GM19467 (cell line): Measurements from ENCODE around the gene ARAP1.

Experiments used
- ATAC-seq: cut with Tn5 transposase; IDR thresholded peaks from one replicate; pipeline ENCODE4 v1.9.1; 2021; ENCODE audit warnings: mild to moderate bottlenecking, moderate library complexity; ENCODE audit not compliant: unreplicated experiment

ARAP1 gene

DNA sequence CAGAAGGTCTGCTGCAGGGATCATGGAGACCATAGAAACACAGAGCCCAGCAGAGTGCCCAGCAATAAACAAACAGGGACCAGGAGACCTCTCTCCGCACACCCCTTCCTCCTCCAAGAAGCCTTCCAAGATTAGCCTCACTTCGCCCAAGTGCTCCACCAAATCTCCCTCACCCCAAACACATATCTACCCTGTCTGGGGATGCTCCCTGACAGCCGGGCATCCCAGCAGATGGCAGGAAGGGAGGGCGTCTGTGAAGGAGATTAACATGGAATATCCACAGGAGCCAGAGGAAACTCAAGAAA, 26.5 kb downstream of the ARAP1 start:
- no peak for ATAC-seq

DNA sequence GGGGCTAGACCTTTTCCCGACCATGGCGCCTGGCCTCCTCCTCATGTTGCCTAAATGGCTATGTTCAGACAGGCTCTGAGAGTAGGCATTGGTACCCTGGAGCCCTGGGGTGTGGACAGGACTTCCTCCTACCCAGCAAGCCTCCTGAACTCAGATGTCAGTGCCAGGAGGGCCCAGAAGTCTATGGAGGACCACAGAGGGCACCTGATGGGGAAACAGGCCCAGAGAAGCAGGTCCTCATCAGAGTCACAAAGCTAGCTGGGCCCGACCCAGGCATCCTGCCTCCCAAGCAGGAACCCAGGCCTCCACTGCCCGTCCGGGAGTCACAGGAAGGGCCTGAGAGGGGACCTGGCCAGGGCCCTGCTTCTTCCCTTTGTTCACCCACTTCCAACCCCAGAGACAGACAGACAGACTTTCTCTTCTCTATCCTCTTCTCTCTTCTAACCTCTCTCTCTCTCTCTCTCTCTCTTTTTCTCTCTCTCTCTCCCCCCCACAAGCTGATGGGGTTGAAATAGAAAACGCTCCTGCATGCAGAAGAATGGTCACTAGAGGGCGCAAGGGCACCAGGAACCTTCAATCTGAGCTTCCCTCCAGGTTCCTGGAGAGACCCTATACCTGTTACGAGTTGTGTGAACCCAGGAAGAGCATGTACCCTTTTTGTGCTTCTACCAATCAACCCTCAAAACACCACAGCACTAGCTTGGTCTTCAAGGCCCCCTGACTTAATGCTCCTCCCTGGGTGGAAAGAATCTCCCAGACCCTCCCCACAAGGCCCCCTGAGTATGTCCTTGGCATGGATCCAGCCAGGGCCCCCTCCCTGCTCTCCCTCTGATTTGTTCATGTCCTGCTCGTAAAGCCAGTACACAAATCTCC, 27.1 kb downstream of the ARAP1 start:
- no peak for ATAC-seq

DNA sequence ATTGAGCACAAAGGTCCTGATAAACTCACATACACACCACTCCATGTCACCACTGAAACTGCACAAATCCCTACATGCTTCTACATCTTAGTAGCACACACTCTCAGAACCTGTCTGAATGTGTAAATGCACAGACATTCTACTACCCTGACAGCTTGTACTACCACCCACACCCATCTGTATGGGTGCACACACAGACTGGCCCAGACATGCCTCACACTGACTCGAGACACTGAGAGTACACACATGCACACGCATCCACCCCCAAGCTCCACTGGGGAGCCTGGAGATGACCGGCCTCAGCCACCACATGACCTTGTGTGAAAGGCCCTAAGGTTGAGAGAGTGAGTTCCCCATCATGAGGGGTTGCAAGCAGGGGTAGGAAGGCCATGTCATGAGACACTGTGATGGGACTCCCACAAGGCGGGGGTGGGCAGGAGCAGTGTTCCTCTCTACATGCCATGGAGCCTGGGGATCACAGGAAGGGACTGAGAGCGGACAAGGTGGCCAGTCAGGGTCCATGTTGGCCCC, 28.1 kb downstream of the ARAP1 start:
- no peak for ATAC-seq

DNA sequence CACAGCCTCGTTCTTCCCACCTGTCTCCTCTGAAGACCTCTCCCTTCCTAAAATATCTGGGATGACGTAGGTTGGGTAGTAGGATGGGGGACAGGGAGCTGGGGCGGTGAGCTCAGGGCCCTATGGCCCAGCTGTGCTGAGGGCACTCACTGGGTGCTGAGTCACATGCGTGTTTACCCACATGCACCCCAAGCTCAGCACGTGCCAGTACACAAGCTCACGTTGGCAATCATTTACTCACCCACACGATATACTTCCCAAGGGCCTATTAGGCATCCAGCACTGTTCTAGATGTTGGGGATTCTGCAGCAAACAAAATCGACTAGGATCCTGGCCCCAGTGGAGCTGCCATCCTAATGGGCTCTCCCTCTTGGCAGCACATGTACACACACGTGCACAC, 28.7 kb downstream of the ARAP1 start:
- no peak for ATAC-seq

DNA sequence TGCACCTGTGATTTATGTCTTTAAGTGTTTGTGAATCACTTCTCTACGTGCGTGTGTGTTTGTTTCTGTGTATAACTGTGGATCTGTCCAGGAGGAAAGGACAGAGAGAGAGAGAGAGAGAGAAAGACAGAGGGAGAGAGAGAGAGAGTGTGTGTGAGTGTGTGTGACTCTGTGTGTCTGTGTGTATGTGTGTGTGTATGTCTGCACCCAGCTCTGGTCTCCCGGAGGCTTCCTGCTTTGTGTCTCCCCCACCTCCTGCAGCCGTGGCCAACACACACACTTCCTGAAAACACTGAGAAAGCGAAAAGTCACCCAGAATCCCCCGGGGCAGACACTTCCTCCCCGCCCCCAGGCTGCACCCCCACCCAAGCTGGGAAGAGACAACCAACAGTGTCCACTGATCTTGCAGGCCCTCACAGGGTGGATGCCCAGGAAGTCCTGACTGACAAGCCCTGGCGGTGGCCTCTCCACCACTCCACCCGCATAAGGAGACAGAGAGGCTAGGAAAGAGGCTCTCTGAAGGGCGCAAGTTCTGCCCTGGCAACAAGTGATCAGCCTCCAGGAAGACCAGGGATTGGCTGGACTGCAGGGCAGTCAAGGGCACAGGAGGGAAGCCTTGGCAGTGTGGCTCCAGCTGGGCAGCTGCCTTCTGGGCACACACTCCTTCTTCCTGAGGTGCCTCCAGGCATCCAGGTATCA, 30.0 kb downstream of the ARAP1 start:
- peak; percentile 74 for ATAC-seq

DNA sequence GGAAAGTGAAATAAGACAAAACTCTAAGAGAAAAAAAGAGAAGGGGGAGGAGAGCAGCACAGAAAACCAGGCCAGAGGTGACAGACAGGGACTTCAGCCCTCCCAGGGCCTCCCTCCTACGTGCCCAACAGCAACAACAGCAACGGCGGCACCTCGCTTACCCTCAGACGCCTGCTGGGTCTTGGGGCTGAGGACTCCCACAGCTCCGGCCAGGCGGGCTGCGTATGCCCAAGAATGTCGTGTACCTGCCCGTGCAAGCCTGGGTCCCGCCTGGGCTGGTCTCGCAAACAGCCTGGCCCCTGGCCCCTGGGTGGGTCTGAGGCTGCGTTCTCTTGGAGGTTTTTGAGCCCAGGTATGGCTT, 30.5 kb downstream of the ARAP1 start:
- no peak for ATAC-seq

DNA sequence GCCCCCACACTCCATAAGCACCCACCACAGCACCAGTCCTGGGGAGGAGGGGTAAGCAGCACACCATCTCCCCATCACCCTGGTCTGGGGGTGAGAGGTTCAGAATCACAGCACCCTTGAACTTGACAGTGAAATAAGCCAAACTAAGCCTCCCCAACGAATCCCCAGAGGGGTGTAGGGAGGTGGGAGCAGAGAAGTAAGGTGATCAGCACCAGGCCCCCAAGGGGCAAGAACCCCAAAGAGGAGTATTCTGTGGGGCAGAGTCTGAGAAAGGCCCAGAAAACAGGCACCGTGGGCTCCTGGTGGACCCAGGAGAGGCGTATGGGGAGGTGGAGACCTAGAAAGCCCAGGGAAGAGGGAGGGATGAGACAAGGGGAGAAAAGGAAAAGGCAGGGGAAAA, 30.9 kb downstream of the ARAP1 start:
- no peak for ATAC-seq

DNA sequence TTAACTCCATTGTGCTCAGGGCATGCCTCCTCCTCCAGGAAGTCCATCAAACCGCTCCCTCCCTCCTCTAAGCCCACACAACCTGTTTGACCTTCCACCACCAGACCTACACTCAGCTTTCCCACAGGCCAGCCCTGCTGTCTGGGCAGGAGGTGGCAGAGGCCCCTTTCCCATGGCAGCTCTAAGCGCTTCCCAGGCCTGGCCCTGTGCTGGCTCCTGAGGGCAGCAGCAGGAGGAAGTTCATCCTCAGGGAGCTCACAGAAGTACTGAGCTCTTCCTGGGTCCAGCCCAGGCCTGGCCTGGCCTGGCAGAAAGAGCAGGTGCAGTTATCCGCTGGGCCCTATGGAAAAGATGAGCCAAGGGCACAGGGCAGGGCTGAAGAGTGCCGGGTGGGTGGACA, 31.4 kb downstream of the ARAP1 start:
- ATAC-seq, result no peak

DNA sequence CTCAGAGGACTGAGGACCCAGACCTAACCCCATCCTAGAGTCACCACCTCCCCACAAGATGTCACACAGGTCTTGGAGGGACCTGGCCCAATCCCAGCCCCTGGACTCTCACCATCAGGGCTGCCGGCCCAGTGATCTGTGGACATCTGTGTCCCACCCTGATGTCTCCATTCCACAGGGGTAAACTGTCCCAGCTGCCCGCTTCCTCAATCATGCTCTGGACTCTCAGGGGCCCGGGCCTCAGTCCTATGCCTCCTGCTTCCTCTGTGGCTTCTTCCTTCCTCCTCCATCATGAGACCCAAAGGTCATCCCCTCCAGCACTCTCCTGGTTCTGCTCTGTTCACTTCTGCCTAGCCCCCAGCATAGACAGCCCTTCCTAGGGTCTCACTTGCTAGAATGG, 32.2 kb downstream of the ARAP1 start:
- no peak for ATAC-seq

DNA sequence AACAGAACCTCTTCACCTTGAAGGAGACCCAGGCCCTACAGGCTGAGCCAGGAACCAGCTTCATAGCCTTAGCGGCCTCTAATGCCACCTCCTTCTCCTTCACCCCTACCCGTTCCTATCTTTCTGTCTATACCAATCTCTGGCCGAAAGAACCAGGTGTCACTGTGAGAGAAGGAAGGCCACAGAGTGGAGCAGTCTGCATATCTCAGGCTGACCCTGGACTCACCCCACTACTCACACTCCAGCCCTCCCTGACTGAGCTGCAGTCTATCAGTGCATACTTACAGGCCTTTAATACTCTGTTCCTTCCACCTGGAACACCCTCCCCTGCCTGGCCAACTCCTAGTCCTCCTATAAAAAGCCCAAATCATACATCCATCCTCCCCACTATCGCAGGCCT, 32.7 kb downstream of the ARAP1 start:
- no peak for ATAC-seq

DNA sequence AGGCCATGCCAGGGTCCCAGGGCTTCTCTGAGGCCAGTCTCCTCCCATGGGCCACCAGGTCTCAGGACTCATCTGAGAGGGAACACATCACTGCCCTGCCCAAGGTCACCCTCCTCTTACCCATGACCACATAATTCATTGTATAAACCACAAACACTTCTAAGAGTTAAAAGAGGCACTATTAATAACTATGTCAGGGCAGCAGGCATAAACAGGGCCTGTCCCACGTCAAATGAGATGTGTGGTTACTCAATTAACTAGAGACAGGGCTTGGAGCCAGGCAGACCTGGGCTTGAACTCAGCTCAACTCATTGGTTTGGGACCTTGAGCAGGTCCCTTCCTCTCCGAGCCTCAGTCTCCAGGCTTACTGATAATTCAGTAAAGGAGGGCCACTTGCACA, 33.1 kb downstream of the ARAP1 start:
- no peak for ATAC-seq

DNA sequence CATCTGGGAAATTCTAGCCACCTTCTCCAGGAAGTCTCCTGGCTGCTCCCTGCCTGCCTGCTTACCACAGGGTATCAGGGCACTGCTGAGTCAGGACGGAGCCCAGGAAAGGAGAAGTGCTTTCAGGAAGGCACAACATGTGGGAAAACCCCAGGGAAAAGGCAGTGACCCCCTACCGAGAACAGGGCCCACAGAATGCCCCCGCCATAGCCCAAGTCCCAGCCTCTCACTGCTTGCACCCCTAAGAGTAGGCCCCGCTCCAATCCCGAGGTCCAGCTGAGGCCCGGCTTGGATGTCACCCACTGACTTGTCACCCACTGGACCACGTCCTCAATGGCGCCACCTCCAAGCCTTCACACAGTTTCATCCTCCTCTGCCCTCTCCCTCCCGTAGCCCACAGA, 34.1 kb downstream of the ARAP1 start:
- no peak for ATAC-seq

DNA sequence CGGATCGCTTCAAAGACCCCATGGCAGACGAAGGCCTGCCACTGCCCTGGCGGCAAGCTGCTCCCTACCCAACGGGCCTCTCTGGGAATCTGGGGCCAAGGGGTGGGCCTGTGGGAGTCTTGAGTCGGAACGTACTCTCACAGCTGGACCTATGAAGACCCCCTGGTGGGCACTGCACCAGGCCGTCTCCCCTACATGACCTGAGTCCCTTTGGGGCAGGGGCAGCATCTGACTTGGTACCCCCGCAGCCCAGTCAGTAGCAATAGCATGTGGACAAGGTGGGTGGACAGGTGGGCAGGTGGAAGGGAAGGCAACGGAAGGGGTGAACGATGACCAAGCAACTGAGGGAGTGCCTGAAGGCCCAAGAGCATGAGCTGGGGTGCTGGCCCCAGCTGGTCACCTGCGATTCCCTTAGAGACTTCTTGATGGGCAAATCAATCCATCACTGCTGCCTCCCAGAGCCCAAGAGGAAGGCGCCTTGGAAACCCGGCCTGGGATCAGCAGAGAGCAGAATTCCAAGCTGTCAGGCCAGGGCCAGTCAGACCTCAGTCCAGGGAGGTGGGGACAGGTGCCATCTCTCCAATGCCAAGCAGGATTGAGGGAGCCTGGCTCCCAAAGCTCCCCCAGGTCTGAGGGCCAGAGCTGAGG, 35.3 kb downstream of the ARAP1 start:
- ATAC-seq, result no peak

DNA sequence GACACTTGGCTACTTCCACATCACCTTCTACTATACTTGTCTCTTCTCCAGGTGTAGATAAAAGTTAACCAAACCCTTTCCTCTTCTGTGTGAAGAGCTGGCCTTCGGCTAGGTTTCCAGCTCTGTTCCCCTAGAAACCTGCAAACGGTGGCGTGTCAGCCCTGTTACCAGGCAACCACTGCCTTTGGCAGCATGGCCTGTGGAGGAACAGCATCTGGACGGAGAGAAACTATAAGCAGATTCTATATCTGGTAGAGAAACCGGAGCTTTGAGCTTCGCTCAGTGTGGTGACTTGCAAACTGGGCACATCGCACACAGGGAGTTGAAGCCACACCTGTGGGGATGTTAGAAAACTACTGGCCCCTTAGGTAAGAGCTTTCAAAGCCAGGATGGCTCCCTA, 35.9 kb downstream of the ARAP1 start:
- ATAC-seq, result no peak

DNA sequence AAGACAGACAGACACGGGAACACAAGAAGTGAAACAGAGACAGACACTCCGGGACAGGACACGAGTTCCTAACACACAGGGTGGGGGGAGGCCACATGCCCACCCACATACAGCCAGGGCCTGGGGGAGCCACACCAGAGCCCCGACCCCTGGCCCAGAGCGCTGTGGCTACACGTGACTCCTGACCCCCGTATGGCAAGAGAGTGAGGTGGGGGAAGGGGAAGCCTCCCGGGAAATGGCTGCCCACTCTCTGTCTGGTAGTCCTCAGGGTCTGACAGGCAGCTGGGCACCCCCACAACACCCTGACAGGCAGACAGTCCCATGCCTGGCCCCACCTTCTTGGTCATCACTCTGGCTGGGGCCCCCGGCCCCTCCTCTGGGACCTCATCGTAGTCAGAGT, 39.4 kb downstream of the ARAP1 start:
- ATAC-seq, result no peak

DNA sequence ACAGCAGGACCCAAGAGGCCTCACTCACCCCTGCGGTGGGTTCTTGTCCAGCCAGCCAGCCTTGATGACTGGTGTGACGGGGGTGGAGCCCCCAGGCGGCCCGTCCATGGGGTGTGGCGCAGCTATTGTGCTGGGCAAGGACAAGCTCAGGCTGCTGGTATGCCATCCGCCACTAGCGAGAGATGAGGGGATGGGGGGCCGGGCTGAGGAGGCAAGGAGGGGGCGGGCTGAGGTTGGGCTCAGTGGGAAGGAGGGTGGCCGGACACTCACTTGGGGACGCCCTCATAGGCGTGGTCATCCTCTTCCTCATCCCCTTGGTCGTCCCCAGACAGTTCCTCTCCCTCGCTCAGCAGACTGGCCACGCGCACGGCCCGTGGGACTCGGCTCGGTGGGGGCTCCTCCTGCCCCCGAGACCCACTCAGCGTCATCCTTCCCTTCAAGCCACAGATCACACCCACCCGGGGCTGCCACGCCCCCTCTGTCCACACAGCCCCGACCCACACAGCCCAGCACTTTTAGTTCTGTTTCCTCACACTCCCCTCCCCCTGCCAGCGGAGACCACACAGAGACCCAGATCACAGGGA, 39.9 kb downstream of the ARAP1 start:
- no peak for ATAC-seq

DNA sequence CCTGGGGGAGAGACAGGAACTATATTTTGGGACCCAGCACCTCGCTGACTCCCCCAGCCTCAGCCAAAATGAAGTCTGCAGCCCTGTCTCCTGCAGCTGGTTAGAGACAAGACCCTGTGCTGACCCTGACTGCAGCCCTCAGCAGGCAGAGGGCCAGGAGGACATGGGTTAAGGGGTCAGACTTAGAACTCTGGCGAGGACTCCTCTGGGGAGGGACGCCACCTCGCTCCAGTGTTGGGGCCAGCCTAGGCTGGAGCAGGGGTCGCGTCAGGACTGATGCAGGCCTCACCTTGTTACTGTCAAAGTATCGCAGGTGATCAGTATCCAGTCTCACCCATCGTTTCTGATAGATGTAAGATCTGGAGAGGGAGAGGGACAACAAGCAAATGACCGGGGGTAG, 41.1 kb downstream of the ARAP1 start:
- ATAC-seq, result no peak

DNA sequence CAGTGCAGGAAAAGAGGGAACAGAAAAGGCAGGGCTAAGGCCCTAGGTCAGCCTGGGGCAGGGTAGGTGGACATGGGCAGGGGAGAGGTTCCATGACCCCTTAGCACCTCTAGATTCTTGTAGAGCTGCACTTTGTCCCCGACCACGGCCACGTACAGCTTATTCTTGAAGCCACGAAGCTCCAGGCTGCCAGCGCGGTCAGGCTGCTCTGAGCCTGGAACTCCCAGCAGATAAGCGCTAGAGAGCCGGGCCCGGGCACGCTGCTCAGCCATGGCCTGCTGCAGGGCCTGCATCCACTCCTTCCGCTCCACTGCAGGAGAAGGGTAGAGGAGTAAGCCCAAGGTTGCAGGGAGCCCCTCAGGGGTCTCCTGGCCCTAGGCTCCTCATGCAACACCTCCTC, 41.9 kb downstream of the ARAP1 start:
- no peak for ATAC-seq

DNA sequence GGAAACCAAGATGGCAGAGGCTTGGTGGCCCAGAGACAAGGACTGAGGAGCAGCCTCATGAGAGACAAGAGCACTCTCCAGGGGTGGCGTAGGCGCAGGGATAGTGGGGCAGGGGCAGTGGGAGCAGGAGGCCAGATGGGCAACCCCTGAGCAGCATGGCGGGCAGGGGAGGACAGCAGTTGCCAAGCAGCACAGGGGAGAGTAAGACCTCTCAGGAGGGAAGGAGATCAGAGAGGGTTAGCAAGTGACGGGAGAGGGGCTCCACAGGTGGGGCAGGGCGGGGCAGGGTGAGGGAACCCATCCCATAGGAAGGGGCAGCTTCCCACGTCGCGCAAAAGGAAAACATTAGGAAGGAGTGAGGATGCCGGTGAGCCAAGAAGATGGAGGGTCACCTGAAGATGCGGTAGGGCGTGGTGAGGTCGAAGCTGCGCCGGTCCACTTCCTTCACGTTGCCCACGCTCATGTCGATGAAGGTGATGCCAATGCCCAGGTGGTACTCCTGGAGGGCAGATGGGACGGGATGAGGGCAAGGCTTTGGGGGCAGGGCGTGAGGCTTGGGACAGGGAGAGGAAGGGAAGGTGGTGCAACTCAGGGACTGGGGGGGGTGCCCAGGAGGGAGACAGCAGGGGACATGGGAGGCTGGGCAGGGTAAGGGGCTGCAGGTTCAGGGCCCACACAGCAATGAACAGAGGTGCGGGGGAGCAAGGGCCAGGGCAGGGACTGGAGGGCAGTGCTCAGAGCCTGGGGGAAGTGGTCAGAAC, 42.5 kb downstream of the ARAP1 start:
- ATAC-seq, result no peak

DNA sequence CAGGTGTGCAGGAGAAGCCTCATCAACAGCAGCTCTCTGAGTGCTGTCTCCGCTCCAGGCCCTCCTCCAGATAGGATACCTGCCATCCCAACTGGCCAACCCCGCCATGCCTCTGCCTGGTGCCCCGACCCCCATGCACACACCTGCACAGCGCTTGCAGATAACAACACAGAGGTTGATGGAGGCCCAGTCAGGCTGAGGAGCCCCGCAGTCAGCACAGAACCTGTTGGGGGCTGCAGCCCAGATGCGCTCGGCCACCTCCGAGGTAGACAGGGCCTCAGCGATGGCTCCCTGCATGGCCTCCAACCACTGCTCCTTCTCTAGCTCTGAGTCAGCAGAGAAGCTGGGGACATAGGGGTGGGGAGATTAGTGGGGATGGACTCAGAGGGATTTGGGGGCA, 45.2 kb downstream of the ARAP1 start:
- ATAC-seq, result no peak

DNA sequence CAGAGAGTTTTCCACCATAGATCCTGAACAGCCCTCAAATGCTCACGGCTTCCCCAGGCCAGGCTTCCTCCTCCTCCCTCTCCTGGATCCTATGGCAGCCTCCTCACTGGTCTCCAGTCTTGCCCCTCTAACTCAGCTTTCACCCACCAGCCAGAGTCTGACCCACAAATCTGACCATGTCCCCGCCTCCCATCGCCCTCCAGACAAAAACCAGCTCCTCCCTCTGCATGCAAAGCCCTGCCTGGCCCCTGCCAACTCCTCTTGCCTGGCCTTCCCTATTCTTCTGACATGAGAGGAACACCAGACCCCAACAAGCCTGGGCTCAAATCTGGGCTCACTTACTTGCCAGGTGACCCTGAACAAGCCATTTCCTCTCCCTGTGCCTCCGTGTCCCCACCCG, 45.6 kb downstream of the ARAP1 start:
- no peak for ATAC-seq
